ENCODE results near the gene E4F1.

DNA sequence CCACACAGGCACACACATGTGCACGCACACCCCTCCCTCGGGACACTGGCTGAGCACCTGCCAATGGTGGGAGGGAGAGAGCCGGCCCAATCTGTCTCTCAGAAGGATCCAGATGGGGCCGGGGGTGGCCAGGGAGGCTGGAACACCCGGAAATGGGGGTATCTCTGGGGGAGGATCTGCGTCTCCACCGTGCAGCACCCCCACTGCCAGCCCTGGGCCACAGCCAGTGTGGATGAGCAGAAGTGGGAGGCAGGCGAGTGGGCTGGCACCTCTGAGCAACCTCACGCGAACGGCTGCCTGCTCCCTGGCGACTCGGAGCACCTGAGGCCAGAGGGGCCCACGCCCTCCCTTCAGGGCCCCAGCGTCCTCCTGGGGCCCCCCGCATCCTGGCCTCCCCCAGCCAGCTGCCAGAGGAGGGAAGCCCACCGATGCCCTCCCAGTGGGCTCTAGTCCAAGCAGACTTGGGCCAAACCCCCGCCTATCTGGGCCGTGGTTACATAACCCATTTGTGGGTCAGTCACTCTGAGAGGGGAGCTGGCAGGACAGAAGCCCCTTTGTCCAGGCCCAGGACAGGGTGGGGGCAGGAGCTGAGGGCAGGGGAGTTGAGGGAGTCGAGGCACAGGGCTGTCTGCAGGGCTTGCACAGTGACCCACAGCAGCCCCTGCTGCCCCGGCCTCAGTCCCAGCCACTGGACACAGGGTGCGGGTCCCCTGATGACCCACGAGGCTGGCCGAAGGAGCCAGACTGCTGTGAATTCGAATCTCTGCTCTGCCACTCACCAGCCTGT lies 32.5 kb upstream of the E4F1 start:
- TF ChIP-seq, protein P1, sequence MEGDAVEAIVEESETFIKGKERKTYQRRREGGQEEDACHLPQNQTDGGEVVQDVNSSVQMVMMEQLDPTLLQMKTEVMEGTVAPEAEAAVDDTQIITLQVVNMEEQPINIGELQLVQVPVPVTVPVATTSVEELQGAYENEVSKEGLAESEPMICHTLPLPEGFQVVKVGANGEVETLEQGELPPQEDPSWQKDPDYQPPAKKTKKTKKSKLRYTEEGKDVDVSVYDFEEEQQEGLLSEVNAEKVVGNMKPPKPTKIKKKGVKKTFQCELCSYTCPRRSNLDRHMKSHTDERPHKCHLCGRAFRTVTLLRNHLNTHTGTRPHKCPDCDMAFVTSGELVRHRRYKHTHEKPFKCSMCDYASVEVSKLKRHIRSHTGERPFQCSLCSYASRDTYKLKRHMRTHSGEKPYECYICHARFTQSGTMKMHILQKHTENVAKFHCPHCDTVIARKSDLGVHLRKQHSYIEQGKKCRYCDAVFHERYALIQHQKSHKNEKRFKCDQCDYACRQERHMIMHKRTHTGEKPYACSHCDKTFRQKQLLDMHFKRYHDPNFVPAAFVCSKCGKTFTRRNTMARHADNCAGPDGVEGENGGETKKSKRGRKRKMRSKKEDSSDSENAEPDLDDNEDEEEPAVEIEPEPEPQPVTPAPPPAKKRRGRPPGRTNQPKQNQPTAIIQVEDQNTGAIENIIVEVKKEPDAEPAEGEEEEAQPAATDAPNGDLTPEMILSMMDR (IDR thresholded peaks at IDR 0.05), result no peak
- TF ChIP-seq ZFX (IDR thresholded peaks at IDR 0.05; ENCODE audit: borderline replicate concordance), result no peak

Measured in 22Rv1 (cell line).